GM06990 (cell line): ENCODE measurements around the gene NLN.

Source experiments
- DNase-seq: peaks from one replicate; pipeline ENCODE4 v3.0.0-alpha.2; 2011; ENCODE audit not compliant: insufficient read length; ENCODE audit errors: extremely low read depth
- H3K27me3 ChIP-seq: replicated peaks from 2 replicates; pipeline ENCODE4 v1.6.0; 2011; ENCODE audit warnings: low read length; ENCODE audit not compliant: control insufficient read depth, insufficient read depth
- H3K36me3 ChIP-seq: 2 replicates; pipeline ENCODE4 v1.5.1; 2011; ENCODE audit warnings: low read length; ENCODE audit not compliant: control insufficient read depth, insufficient read depth
- H3K4me3 ChIP-seq: replicated peaks from 2 replicates; pipeline ENCODE4 v1.5.1; 2011; ENCODE audit warnings: low read depth, mild to moderate bottlenecking, control low read depth, low read length
- TF ChIP-seq, protein P1 (sequence below): IDR thresholded peaks from 2 replicates; pipeline ENCODE4 v1.5.1; 2011; ENCODE audit warnings: low read length, control low read depth, mild to moderate bottlenecking, inconsistent platforms; ENCODE audit not compliant: insufficient read depth, poor library complexity, severe bottlenecking

Gene NLN

DNA sequence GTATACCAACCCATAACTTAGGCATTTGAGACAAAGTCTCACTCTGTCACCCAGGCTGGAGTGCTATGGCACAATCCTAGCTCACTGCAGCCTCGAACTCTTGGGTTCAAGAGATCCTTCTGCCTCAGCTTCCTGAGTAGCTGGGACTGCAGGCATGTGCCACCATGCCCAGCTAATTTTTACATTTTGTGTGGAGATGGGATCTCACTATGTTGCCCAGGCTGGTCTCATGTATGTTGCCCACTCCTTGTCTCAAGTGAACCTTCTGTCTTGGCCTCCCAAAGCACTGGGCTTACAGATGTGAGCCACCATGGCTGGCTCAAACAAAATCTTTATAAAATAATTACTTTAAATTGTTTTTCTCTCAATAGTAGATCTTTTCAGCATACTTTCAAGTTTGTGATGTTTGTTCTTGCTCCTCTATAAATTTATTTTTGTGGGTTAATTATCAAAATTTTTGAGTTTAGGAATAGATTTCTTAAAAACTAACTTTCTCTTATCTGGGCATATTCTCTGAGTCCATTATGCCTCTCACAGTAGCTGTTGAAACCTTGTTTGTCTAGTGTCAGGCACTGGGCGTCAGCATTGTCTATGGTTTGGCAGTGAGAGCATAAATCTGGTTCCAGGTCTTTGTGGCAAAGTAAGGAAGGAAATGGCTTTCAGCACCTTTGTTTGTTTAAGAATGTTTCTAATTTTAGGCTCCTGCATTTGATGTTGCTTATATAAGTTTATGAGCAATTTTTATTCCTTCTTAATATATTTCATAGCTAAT lies 38.7 kb downstream of the NLN start:
- no peak overlapping the region for H3K4me3 ChIP-seq
- no peaks in the 10 kb centered on the region for H3K27me3 ChIP-seq
- H3K36me3 ChIP-seq: no peaks in the 10 kb centered on the region
- TF ChIP-seq, protein P1, sequence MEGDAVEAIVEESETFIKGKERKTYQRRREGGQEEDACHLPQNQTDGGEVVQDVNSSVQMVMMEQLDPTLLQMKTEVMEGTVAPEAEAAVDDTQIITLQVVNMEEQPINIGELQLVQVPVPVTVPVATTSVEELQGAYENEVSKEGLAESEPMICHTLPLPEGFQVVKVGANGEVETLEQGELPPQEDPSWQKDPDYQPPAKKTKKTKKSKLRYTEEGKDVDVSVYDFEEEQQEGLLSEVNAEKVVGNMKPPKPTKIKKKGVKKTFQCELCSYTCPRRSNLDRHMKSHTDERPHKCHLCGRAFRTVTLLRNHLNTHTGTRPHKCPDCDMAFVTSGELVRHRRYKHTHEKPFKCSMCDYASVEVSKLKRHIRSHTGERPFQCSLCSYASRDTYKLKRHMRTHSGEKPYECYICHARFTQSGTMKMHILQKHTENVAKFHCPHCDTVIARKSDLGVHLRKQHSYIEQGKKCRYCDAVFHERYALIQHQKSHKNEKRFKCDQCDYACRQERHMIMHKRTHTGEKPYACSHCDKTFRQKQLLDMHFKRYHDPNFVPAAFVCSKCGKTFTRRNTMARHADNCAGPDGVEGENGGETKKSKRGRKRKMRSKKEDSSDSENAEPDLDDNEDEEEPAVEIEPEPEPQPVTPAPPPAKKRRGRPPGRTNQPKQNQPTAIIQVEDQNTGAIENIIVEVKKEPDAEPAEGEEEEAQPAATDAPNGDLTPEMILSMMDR: peak; percentile 54
- DNase-seq: no peak

DNA sequence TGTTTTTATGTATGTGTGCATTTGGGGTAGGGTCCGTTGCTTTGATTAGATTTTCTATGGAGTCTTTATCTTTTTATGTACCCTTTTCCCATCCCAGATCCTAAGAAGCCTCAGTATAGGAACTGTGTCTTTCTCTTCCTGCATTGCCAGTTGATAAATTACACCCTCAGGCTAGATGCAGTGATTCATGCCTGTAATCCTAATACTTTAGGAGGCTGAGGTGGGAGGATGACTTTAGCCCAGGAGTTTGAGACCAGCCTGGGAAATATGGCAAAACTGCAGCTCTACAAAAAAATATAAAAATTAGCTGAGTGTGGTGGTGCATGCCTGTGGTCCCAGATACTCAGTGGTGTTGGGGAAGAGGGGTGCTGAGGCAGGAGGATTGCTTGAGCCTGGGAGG lies 40.2 kb downstream of the NLN start:
- Histone ChIP-seq H3K27me3 (no peaks in the 10 kb centered on the region), H3K36me3 (no peaks in the 10 kb centered on the region), H3K4me3 (no peak overlapping the region)
- TF ChIP-seq, protein P1: no peak
- DNase-seq: no peak

DNA sequence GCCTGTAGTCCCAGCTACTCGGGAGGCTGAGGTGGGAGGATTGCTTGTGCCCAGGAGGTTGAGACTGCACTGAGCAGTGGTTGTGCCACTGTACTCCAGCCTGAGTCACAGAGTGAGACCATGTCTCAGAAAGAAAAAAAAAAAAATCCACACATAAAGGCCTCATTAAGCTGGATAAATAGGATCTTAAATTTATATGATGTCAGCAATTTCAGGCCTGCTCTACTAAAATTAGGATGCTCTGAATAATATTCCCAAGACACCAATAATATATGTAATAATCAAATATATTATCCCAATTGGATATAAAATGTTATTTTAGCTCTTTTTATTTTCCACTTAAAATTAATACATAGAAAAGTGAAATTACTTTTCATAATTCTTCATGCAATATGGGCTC lies 43.6 kb downstream of the NLN start:
- TF ChIP-seq, protein P1: no peak
- DNase-seq: no peak
- Histone ChIP-seq H3K4me3 (no peak overlapping the region), H3K27me3 (no peaks in the 10 kb centered on the region), H3K36me3 (no peaks in the 10 kb centered on the region)

DNA sequence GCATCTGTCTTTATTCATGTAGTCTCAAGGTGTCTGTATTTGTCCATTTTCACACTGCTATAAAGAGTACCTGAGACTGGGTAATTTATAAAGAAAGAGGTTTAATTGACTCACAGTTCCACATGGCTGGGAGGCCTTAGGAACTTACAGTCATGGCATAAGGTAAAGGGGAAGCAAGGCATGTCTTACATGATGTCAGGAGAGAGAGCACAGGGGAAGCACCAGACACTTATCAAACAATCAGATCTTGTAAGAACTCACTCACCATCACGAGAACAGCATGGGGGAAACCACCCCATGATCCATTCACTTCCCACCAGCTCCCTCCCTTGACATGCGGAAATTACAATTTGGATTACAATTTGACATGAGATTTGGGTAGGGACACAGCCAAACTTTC lies 44.2 kb downstream of the NLN start:
- H3K36me3 ChIP-seq: no peaks in the 10 kb centered on the region
- TF ChIP-seq, protein P1: no peak
- peak; percentile 10 for DNase-seq
- H3K27me3 ChIP-seq: no peaks in the 10 kb centered on the region
- no peak overlapping the region for H3K4me3 ChIP-seq

DNA sequence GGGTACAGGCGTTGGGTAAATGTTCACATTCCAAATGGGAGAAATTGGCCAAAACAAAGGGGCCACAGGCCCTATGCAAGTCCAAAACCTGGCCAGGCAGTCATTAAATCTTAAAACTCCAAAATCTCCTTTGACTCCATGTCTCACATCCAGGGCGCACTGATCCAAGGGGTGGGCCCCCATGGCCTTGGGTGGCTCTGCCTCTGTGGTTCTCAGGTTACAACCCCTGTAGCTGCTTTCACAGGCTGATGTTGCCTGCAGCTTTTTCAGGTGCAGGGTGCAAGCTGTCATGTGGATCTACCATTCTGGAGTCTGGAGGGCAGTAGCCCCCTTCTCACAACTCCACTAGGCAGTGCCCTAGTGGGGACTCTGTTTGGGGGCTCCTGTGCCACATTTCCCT lies 44.8 kb downstream of the NLN start:
- TF ChIP-seq, protein P1: no peak
- H3K27me3 ChIP-seq: no peaks in the 10 kb centered on the region
- DNase-seq: no peak
- H3K36me3 ChIP-seq: no peaks in the 10 kb centered on the region
- no peak overlapping the region for H3K4me3 ChIP-seq
